ENCODE results near the gene PLAGL2.
A peak's percentile ranks its signal among the peaks of the same experiment; 100 is the strongest.

The PLAGL2 gene

DNA sequence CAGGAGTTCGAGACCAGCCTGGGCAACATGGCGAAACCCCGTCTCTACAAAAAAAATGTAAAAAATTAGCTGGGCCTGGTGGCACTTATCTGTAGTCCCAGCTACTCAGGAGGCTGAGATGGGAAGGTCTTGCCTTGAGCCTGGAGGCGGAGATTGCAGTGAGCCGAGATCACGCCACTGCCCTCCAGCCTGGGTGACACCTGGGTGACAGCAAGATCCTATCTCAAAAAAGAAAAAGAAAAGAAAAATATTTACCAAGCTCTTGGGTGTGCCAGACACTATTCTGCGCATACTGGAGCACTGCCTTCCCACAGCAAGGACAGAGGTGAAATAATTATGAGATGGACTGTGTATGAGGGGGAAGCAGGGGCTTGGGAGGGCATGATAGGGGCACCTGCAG lies 19.8 kb upstream of the PLAGL2 start:
- peak overlapping the region; percentile 98 for H3K27ac ChIP-seq (replicated peaks)
- no peak for TF ChIP-seq SPI1 (IDR thresholded peaks at IDR 0.05; ENCODE audit: borderline replicate concordance, low read depth)
- TF ChIP-seq GABPA (IDR thresholded peaks at IDR 0.05; ENCODE audit: low read depth): no peak
- no peak for TF ChIP-seq POLR2AphosphoS5 (IDR thresholded peaks at IDR 0.05; ENCODE audit: low read depth)
- TF ChIP-seq, protein P1, sequence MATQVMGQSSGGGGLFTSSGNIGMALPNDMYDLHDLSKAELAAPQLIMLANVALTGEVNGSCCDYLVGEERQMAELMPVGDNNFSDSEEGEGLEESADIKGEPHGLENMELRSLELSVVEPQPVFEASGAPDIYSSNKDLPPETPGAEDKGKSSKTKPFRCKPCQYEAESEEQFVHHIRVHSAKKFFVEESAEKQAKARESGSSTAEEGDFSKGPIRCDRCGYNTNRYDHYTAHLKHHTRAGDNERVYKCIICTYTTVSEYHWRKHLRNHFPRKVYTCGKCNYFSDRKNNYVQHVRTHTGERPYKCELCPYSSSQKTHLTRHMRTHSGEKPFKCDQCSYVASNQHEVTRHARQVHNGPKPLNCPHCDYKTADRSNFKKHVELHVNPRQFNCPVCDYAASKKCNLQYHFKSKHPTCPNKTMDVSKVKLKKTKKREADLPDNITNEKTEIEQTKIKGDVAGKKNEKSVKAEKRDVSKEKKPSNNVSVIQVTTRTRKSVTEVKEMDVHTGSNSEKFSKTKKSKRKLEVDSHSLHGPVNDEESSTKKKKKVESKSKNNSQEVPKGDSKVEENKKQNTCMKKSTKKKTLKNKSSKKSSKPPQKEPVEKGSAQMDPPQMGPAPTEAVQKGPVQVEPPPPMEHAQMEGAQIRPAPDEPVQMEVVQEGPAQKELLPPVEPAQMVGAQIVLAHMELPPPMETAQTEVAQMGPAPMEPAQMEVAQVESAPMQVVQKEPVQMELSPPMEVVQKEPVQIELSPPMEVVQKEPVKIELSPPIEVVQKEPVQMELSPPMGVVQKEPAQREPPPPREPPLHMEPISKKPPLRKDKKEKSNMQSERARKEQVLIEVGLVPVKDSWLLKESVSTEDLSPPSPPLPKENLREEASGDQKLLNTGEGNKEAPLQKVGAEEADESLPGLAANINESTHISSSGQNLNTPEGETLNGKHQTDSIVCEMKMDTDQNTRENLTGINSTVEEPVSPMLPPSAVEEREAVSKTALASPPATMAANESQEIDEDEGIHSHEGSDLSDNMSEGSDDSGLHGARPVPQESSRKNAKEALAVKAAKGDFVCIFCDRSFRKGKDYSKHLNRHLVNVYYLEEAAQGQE (IDR thresholded peaks at IDR 0.05; ENCODE audit: insufficient replicate concordance, low read depth): no peak
- TF ChIP-seq, protein P2, sequence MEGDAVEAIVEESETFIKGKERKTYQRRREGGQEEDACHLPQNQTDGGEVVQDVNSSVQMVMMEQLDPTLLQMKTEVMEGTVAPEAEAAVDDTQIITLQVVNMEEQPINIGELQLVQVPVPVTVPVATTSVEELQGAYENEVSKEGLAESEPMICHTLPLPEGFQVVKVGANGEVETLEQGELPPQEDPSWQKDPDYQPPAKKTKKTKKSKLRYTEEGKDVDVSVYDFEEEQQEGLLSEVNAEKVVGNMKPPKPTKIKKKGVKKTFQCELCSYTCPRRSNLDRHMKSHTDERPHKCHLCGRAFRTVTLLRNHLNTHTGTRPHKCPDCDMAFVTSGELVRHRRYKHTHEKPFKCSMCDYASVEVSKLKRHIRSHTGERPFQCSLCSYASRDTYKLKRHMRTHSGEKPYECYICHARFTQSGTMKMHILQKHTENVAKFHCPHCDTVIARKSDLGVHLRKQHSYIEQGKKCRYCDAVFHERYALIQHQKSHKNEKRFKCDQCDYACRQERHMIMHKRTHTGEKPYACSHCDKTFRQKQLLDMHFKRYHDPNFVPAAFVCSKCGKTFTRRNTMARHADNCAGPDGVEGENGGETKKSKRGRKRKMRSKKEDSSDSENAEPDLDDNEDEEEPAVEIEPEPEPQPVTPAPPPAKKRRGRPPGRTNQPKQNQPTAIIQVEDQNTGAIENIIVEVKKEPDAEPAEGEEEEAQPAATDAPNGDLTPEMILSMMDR (IDR thresholded peaks at IDR 0.05; ENCODE audit: insufficient read depth, low read length): no peak
- H3K4me3 ChIP-seq (replicated peaks; ENCODE audit: insufficient read depth, low read length): no peak overlapping the region

DNA sequence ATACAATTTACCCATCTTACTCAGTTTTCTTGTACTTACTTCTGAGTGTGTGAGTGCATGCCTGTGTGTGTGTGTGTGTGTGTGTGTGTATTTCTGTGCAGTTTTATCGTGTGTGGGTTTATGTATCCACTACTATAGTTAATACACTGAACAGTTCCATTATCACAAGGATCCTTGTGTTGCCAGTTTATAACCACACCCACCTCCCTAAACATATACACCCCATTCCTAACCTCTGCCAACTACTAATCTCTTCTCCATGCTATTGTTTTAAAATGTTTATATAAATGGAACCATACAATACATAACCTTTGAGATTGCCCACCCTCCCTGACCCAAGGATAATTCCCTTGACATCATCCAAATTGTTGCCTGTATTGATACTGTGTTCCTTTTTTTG lies 18.8 kb upstream of the PLAGL2 start:
- H3K27me3 ChIP-seq (ENCODE audit: insufficient read depth, poor library complexity, severe bottlenecking): no peaks in the 10 kb centered on the region
- DNase-seq (ENCODE audit: low read depth in 1 of 2, low spot score in 1 of 2): no peak
- no peak overlapping the region for H3K4me3 ChIP-seq (replicated peaks; ENCODE audit: insufficient read depth, low read length)
- TF ChIP-seq, protein P1 (IDR thresholded peaks at IDR 0.05; ENCODE audit: insufficient replicate concordance, low read depth): no peak
- TF ChIP-seq SPI1 (IDR thresholded peaks at IDR 0.05; ENCODE audit: borderline replicate concordance, low read depth) (no peak), GABPA (IDR thresholded peaks at IDR 0.05; ENCODE audit: low read depth) (no peak), POLR2AphosphoS5 (IDR thresholded peaks at IDR 0.05; ENCODE audit: low read depth) (no peak)
- TF ChIP-seq, protein P2 (IDR thresholded peaks at IDR 0.05; ENCODE audit: insufficient read depth, low read length): no peak
- H3K27ac ChIP-seq (replicated peaks): peak overlapping the region; percentile 98

More for the DNA sequence above, 19.8 kb upstream of the PLAGL2 start:
- no peaks in the 10 kb centered on the region for H3K27me3 ChIP-seq (ENCODE audit: insufficient read depth, poor library complexity, severe bottlenecking)
- DNase-seq (ENCODE audit: low read depth in 1 of 2, low spot score in 1 of 2): peak in 1 of 2 experiments; percentile 50

DNA sequence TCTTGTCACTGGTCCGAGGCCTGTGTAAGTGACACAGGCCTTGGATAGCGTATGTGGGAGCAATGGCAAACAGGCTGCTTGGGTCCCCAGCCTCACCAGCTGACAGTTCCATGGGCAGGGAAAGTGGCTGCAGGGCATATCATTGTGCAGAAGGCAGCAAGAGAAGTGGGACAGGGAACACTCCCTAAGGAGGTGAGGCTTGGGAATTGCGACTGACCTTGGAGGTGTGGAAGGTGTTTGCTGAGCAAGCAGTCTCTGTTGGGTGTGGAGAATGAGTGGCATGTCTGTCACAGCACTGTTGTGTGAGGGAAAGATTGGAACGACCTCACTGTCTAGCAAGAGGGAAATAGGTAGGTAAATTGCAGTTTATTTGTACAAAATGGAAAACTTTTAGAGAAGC lies 16.9 kb upstream of the PLAGL2 start:
- TF ChIP-seq POLR2AphosphoS5 (IDR thresholded peaks at IDR 0.05; ENCODE audit: low read depth): no peak
- TF ChIP-seq, protein P1 (IDR thresholded peaks at IDR 0.05; ENCODE audit: insufficient replicate concordance, low read depth): no peak
- TF ChIP-seq GABPA (IDR thresholded peaks at IDR 0.05; ENCODE audit: low read depth): no peak
- TF ChIP-seq, protein P2 (IDR thresholded peaks at IDR 0.05; ENCODE audit: insufficient read depth, low read length): no peak
- TF ChIP-seq SPI1 (IDR thresholded peaks at IDR 0.05; ENCODE audit: borderline replicate concordance, low read depth): no peak
- no peak overlapping the region for H3K27ac ChIP-seq (replicated peaks)
- no peak for DNase-seq (ENCODE audit: low read depth in 1 of 2, low spot score in 1 of 2)
- H3K27me3 ChIP-seq (ENCODE audit: insufficient read depth, poor library complexity, severe bottlenecking): no peaks in the 10 kb centered on the region
- H3K4me3 ChIP-seq (replicated peaks; ENCODE audit: insufficient read depth, low read length): no peak overlapping the region

Measured in HL-60 (cell line).